Skeletal muscle tissue (tissue), 4 donors: ENCODE measurements around the gene PLEKHM2. TPM values are rescaled to one million over a fixed set of nuclear protein-coding genes. Genes with fewer than 3 reads are reported as not detected.
"Not testable (repeated sequence)": the region's sequence is repeated elsewhere in the genome, so short reads cannot be mapped to it uniquely, and the experiment has no call there.

Experiments
- H3K27ac ChIP-seq: one replicate; pipeline ENCODE4 v1.7.0; 2013; ENCODE audit warnings: mild to moderate bottlenecking, low read depth, low read length, inconsistent platforms
- H3K27me3 ChIP-seq, 3 donors: one replicate each; pipeline ENCODE4 v1.7.0; 2013; ENCODE audit warnings: low read length in 3 of 3; ENCODE audit not compliant: control insufficient read depth in 3 of 3, insufficient read depth in 3 of 3
- H3K36me3 ChIP-seq, 3 donors: one replicate each; pipeline ENCODE4 v1.7.0; 2013; ENCODE audit warnings: low read length in 3 of 3; ENCODE audit not compliant: control insufficient read depth in 3 of 3, insufficient read depth in 3 of 3
- H3K4me1 ChIP-seq, 3 donors: one replicate each; pipeline ENCODE4 v1.7.0; 2013; ENCODE audit warnings: low read length in 3 of 3, mild to moderate bottlenecking in 3 of 3; ENCODE audit not compliant: control insufficient read depth in 3 of 3, insufficient read depth in 3 of 3
- H3K4me3 ChIP-seq, 3 donors: one replicate each; pipeline ENCODE4 v1.7.0; 2013; ENCODE audit warnings: low read length in 3 of 3
- H3K9ac ChIP-seq, 3 donors: one replicate each; pipeline ENCODE4 v1.7.0; 2013; ENCODE audit warnings: low read length in 3 of 3, mild to moderate bottlenecking in 3 of 3, moderate library complexity in 2 of 3, low read depth in 1 of 3
- H3K9me3 ChIP-seq, 3 donors: one replicate each; pipeline ENCODE4 v1.7.0; 2013; ENCODE audit warnings: low read length in 3 of 3; ENCODE audit not compliant: control insufficient read depth in 3 of 3
- total RNA-seq: library from RNA; depleted of rRNA; stranded (reverse); fragments of >200 nt; gene quantifications from one replicate; pipeline ENCODE4 v1.2.3, GENCODE V29; 2014
- donor health status: Osteomylitis.

Gene PLEKHM2
- total RNA-seq, 1 donor from 2014 or later = 36.0 TPM

DNA sequence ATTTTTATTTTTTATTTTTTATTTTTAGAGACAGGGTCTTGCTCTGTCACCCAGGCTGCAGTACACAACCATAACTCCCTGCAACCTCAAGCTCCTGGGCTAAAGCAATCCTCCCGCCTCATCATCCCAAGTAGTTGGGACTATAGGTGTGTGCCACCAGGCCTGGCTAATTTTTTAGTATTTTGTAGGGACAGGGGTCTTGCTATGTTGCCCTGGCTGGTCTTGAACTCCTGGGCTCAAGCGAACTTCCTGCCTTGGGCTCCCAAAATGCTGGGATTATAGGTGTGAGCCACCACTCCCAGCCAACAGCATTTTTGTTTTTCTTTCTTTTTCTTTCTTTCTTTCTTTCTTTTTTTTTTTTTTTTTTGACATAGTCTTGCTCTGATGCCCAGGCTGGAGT lies 14.1 kb downstream of the PLEKHM2 start:
- Histone ChIP-seq H3K36me3 (peaks cover 2 to 12% (median 4%) of the 10 kb centered on the region in 3 donors), H3K4me3 (no peak overlapping the region), H3K4me1 (peaks cover 20 to 43% (median 30%) of the 10 kb centered on the region in 3 donors), H3K27me3 (no peaks in the 10 kb centered on the region), H3K27ac (no peak overlapping the region), H3K9me3 (no peaks in the 10 kb centered on the region), H3K9ac (no peak overlapping the region)

- H3K9me3 ChIP-seq, H3K27ac ChIP-seq, H3K4me3 ChIP-seq, H3K27me3 ChIP-seq, H3K9ac ChIP-seq: not testable (repeated sequence)
- Histone ChIP-seq H3K4me1 (peaks cover 26 to 48% (median 36%) of the 10 kb centered on the region in 3 donors), H3K36me3 (peaks cover 0 to 12% (median 4%) of the 10 kb centered on the region in 3 donors)
Measured at GRCh38 chr1:15699321-15699720, 15.2 kb downstream of the PLEKHM2 start.

- no peak overlapping the region for H3K27ac ChIP-seq
Measured at GRCh38 chr1:15700508-15700907, 16.4 kb downstream of the PLEKHM2 start.

DNA sequence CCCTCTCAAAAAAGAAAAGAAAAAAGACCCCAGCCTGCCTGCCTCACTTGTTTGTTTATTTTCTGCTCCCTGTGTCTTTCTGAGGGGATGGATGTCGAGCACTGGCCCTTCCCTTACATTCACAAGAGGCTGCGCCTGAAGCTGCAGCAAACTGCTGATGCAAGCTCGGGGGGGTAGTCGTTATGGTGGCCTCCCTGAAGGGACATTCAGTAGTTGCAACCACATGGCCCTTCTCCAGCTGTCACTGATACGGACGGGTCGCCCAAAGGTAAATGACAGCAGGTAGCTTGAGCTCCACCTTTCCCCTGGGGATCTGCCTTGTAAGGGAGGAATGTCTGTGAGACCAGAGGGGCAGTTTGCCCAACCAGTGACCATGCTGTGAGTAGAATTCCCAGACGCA lies 17.7 kb downstream of the PLEKHM2 start:
- H3K9ac ChIP-seq = no peak overlapping the region
- H3K9me3 ChIP-seq = no peaks in the 10 kb centered on the region
- no peaks in the 10 kb centered on the region for H3K27me3 ChIP-seq
- no peak overlapping the region for H3K27ac ChIP-seq
- H3K36me3 ChIP-seq = peaks cover under 1 to 10% (median 6%) of the 10 kb centered on the region in 3 donors
- peaks cover 35 to 67% (median 50%) of the 10 kb centered on the region in 3 donors for H3K4me1 ChIP-seq
- H3K4me3 ChIP-seq = no peak overlapping the region

More at GRCh38 chr1:15700508-15700907, 16.4 kb downstream of the PLEKHM2 start:
- no peak overlapping the region for H3K9ac ChIP-seq
- no peak overlapping the region for H3K4me3 ChIP-seq
- no peaks in the 10 kb centered on the region for H3K27me3 ChIP-seq
- H3K9me3 ChIP-seq = no peaks in the 10 kb centered on the region
- H3K4me1 ChIP-seq = peaks cover 35 to 60% (median 47%) of the 10 kb centered on the region in 3 donors
- peaks cover under 1 to 12% (median 4%) of the 10 kb centered on the region in 3 donors for H3K36me3 ChIP-seq

DNA sequence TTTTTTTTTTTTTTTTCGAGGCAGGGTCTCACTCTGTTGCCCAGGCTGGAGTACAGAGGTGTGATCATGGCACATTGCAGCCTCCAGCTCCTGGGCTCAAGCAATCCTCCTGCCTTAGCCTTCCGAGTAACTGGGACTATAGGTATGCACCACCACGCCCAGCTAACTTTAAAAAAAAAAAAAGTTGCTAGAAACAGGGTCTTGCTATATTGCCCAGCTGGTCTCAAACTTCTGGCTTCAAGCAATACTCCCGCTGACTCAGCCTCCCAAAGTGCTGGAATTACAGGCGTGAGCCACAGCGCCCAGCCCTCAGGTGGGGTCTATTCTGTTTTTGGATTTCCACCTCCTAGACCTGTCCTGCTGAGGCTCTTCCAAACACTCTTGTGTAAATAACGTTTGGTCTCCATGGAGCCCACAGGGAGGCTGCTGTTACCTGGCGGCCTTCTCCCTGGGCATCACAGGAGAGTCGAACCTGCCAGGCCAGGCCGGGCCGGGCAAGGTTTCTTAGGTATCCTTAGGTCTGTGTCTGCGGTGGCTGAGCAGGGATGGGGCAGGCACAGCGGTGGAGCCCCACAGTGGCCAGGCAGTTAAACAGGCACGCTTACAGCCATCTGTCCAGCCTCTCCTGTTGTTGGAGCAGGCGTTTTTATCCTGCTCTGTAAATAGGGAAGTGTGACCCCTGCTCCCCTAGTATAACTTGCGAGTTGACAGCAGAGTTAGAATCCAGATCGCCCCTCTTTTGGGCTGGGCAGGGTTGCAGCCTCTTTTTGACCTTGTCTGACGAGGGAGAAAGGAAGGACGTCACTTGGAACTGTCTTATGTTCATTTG lies 18.8 kb downstream of the PLEKHM2 start:
- H3K4me3 ChIP-seq = peak overlapping the region in 2 of 3 donors; percentile 10 to 29
- peak overlapping the region; percentile 89 for H3K27ac ChIP-seq
- H3K27me3 ChIP-seq = no peaks in the 10 kb centered on the region
- no peaks in the 10 kb centered on the region for H3K9me3 ChIP-seq
- peak overlapping the region; percentile 63 to 79 (median 69) for H3K9ac ChIP-seq
- H3K36me3 ChIP-seq = peaks cover 0 to 6% (median 4%) of the 10 kb centered on the region in 3 donors
- peaks cover 44 to 67% (median 56%) of the 10 kb centered on the region in 3 donors for H3K4me1 ChIP-seq

- Histone ChIP-seq H3K27ac (peak overlapping the region; percentile 89), H3K9ac (peak overlapping the region; percentile 63 to 79 (median 69)), H3K27me3 (no peaks in the 10 kb centered on the region), H3K36me3 (peaks cover 0 to 6% (median 4%) of the 10 kb centered on the region in 3 donors), H3K4me3 (peak overlapping the region; percentile 10 to 41 (median 29)), H3K4me1 (peaks cover 45 to 73% (median 56%) of the 10 kb centered on the region in 3 donors), H3K9me3 (no peaks in the 10 kb centered on the region)
Measured at GRCh38 chr1:15703562-15703961, 19.4 kb downstream of the PLEKHM2 start.

GRCh38 chr1:15704526-15705183 lies 20.5 kb downstream of the PLEKHM2 start:
- Histone ChIP-seq H3K9ac (peak overlapping the region in 1 of 3 donors; percentile 28), H3K4me3 (no peak overlapping the region), H3K36me3 (peaks cover 0 to 6% (median 4%) of the 10 kb centered on the region in 3 donors), H3K27me3 (no peaks in the 10 kb centered on the region), H3K4me1 (peaks cover 56 to 83% (median 64%) of the 10 kb centered on the region in 3 donors), H3K9me3 (no peaks in the 10 kb centered on the region), H3K27ac (peak overlapping the region; percentile 89)

DNA sequence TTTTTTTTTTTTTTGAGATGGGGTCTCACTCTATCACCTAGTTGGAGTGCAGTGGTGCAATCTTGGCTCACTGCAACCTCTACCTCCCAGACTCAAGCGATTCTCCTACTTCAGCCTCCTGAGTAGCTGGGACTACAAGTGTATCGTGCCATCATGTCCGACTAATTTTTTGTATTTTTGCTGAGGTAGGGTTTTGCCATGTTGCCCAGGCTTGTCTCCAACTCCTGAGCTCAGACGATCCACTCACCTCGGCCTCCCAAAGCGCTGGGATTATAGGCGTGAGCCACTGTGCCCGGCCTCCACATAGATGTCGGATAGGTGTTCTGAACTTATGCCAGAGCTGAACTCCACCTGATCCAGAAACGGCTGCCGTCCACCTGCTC lies 21.1 kb downstream of the PLEKHM2 start:
- H3K27ac ChIP-seq = peak overlapping the region; percentile 89

DNA sequence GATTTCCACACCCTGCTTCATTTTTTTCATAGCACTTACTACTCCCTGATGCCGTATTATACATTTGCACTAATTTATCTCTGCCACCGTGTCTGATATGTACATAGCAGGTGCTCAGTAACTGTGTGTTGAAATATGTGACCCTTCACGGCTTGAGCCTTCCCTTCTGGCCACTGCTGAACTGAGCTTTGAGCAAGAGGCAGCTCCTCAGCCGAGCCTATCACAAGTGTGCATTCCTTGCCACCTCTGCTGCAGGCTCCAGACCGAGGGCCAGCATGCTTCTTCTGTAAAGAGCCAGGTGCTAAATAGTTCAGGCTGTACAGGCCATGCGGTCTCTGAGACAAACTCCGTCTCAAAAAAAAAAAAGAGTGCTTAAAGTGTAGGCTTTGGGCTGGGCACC lies 22.6 kb downstream of the PLEKHM2 start:
- no peaks in the 10 kb centered on the region for H3K9me3 ChIP-seq
- H3K4me3 ChIP-seq = no peak overlapping the region
- H3K27me3 ChIP-seq = no peaks in the 10 kb centered on the region
- H3K4me1 ChIP-seq = peaks cover 53 to 78% (median 60%) of the 10 kb centered on the region in 3 donors
- peaks cover 0 to 6% (median 4%) of the 10 kb centered on the region in 3 donors for H3K36me3 ChIP-seq
- H3K27ac ChIP-seq = peak overlapping the region; percentile 87
- H3K9ac ChIP-seq = peak overlapping the region in 1 of 3 donors; percentile 50

More for the DNA sequence above, 21.1 kb downstream of the PLEKHM2 start:
- no peak overlapping the region for H3K4me3 ChIP-seq
- no peaks in the 10 kb centered on the region for H3K9me3 ChIP-seq
- no peaks in the 10 kb centered on the region for H3K27me3 ChIP-seq
- peaks cover 52 to 79% (median 63%) of the 10 kb centered on the region in 3 donors for H3K4me1 ChIP-seq
- peaks cover 0 to 6% (median 4%) of the 10 kb centered on the region in 3 donors for H3K36me3 ChIP-seq
- peak overlapping the region in 1 of 3 donors; percentile 25 for H3K9ac ChIP-seq
